Parathyroid adenoma (tissue), 2 donors: ENCODE data around the gene AUH.

Source experiments
- H2AFZ ChIP-seq: fragments of 300-600 bp; sonication (generic); one replicate; pipeline ENCODE4 v1.7.0; 2017; ENCODE audit warnings: antibody characterized with exemption, mild to moderate bottlenecking
- H3K27ac ChIP-seq: fragments of 300-600 bp; sonication (generic); one replicate; pipeline ENCODE4 v1.7.0; 2017
- H3K27me3 ChIP-seq: fragments of 300-600 bp; sonication (generic); one replicate; pipeline ENCODE4 v1.7.0; 2017; ENCODE audit warnings: low read length; ENCODE audit not compliant: control insufficient read depth, insufficient read depth
- H3K36me3 ChIP-seq: fragments of 300-600 bp; sonication (generic); one replicate; pipeline ENCODE4 v1.7.0; 2017; ENCODE audit warnings: low read length; ENCODE audit not compliant: control insufficient read depth, insufficient read depth
- H3K4me1 ChIP-seq: fragments of 300-600 bp; sonication (generic); one replicate; pipeline ENCODE4 v1.7.0; 2017; ENCODE audit warnings: control low read depth
- H3K4me2 ChIP-seq: fragments of 300-600 bp; sonication (generic); one replicate; pipeline ENCODE4 v1.7.0; 2017; ENCODE audit warnings: low read length
- H3K4me3 ChIP-seq: fragments of 300-600 bp; sonication (generic); one replicate; pipeline ENCODE4 v1.7.0; 2017; ENCODE audit warnings: low read depth, low read length
- H3K79me2 ChIP-seq: fragments of 300-600 bp; sonication (generic); one replicate; pipeline ENCODE4 v1.7.0; 2017; ENCODE audit warnings: control low read depth
- H3K9ac ChIP-seq: fragments of 300-600 bp; sonication (generic); one replicate; pipeline ENCODE4 v1.7.0; 2017; ENCODE audit warnings: mild to moderate bottlenecking
- H3K9me3 ChIP-seq: fragments of 300-600 bp; sonication (generic); one replicate; pipeline ENCODE4 v1.7.0; 2017; ENCODE audit warnings: low read length; ENCODE audit not compliant: control insufficient read depth
- CTCF ChIP-seq: fragments of 300-600 bp; sonication (generic); IDR thresholded peaks from one replicate; pipeline ENCODE4 v1.7.0; 2017; ENCODE audit warnings: antibody characterized with exemption, mild to moderate bottlenecking
- donor health status: primary hyperparathyroidism.

The AUH gene

GRCh38 chr9:91214086-91214485, 147.6 kb downstream of the AUH start:
- peaks cover 9% of the 10 kb centered on the region for H3K4me1 ChIP-seq
- H3K36me3 ChIP-seq = no peaks in the 10 kb centered on the region
- H3K4me2 ChIP-seq = no peak overlapping the region
- TF ChIP-seq CTCF = no peak
- no peaks in the 10 kb centered on the region for H3K27me3 ChIP-seq
- H3K9me3 ChIP-seq = no peaks in the 10 kb centered on the region
- H3K4me3 ChIP-seq = no peak overlapping the region
- H2AFZ ChIP-seq = no peak overlapping the region
- H3K27ac ChIP-seq = no peak overlapping the region
- no peak overlapping the region for H3K9ac ChIP-seq
- no peaks in the 10 kb centered on the region for H3K79me2 ChIP-seq

GRCh38 chr9:91212596-91213243, 149.0 kb downstream of the AUH start:
- no peaks in the 10 kb centered on the region for H3K27me3 ChIP-seq
- H3K9me3 ChIP-seq = no peaks in the 10 kb centered on the region
- H3K4me3 ChIP-seq = no peak overlapping the region
- no peak overlapping the region for H3K4me2 ChIP-seq
- H3K4me1 ChIP-seq = peaks cover 16% of the 10 kb centered on the region
- TF ChIP-seq CTCF = no peak
- H2AFZ ChIP-seq = no peak overlapping the region
- no peaks in the 10 kb centered on the region for H3K36me3 ChIP-seq
- no peak overlapping the region for H3K27ac ChIP-seq
- H3K79me2 ChIP-seq = no peaks in the 10 kb centered on the region
- no peak overlapping the region for H3K9ac ChIP-seq

- H3K9ac ChIP-seq = no peak overlapping the region
- H3K4me2 ChIP-seq = no peak overlapping the region
- H3K9me3 ChIP-seq = no peaks in the 10 kb centered on the region
- H3K4me1 ChIP-seq = peaks cover 16% of the 10 kb centered on the region
- no peak overlapping the region for H3K4me3 ChIP-seq
- no peak overlapping the region for H3K27ac ChIP-seq
- H2AFZ ChIP-seq = no peak overlapping the region
- H3K36me3 ChIP-seq = no peaks in the 10 kb centered on the region
- no peak for TF ChIP-seq CTCF
- no peaks in the 10 kb centered on the region for H3K79me2 ChIP-seq
- no peaks in the 10 kb centered on the region for H3K27me3 ChIP-seq
Measured at GRCh38 chr9:91211919-91212318, 149.8 kb downstream of the AUH start.

- Histone ChIP-seq H3K4me2 (no peak overlapping the region), H2AFZ (no peak overlapping the region), H3K4me3 (no peak overlapping the region), H3K4me1 (peaks cover 16% of the 10 kb centered on the region), H3K27ac (no peak overlapping the region), H3K79me2 (no peaks in the 10 kb centered on the region), H3K27me3 (no peaks in the 10 kb centered on the region), H3K36me3 (no peaks in the 10 kb centered on the region), H3K9ac (no peak overlapping the region), H3K9me3 (no peaks in the 10 kb centered on the region)
- no peak for TF ChIP-seq CTCF
Measured at GRCh38 chr9:91211414-91211813, 150.3 kb downstream of the AUH start.

- peaks cover 16% of the 10 kb centered on the region for H3K4me1 ChIP-seq
- H3K9ac ChIP-seq = no peak overlapping the region
- H2AFZ ChIP-seq = peak overlapping the region; percentile 50
- peak overlapping the region; percentile 36 for H3K4me2 ChIP-seq
- H3K27me3 ChIP-seq = no peaks in the 10 kb centered on the region
- no peaks in the 10 kb centered on the region for H3K79me2 ChIP-seq
- no peak overlapping the region for H3K4me3 ChIP-seq
- H3K36me3 ChIP-seq = no peaks in the 10 kb centered on the region
- peak; percentile 4 for TF ChIP-seq CTCF
- H3K9me3 ChIP-seq = no peaks in the 10 kb centered on the region
- peak overlapping the region; percentile 80 for H3K27ac ChIP-seq
Measured at GRCh38 chr9:91210318-91210717, 151.4 kb downstream of the AUH start.
